H1 (cell line): Measurements from ENCODE around the gene CAVIN1. TPM values are rescaled to one million over a fixed set of nuclear protein-coding genes. Genes with fewer than 3 reads are reported as not detected.

Experiments used
- CTCF ChIA-PET: fragments of 300-600 bp; sonication (Branson Sonifier 250); formaldehyde crosslinking; loops from one replicate; lab custom pipeline; 2021; ENCODE audit not compliant: partially characterized antibody; lab: Charles Lee
- POLR2A ChIA-PET: fragments of 300-600 bp; sonication (Branson Sonifier 250); formaldehyde crosslinking; loops from one replicate; lab custom pipeline; 2021; ENCODE audit warnings: inconsistent platforms; ENCODE audit not compliant: partially characterized antibody; lab: Charles Lee
- DNase-seq, 2 experiments: peaks; one replicate each; pipeline versions ENCODE4 v3.0.0 to v3.0.0-alpha.2; 2010 to 2022; ENCODE audit warnings: low spot score in 2 of 2, low read depth in 1 of 2, mixed read lengths in 1 of 2
- FAIRE-seq: peaks from 2 replicates; lab custom pipeline; 2011; peaks lifted over from hg19 to GRCh38; lab: Jason Lieb, UNC
- H2AFZ ChIP-seq: 2 replicates; pipeline ENCODE4 v1.8.1; 2012; ENCODE audit warnings: low read length, inconsistent platforms
- H2AK5ac ChIP-seq: 2 replicates; pipeline ENCODE4 v1.6.1; 2013; ENCODE audit warnings: low read depth, low read length
- H2BK120ac ChIP-seq: replicated peaks from 2 replicates; pipeline ENCODE3; 2013; ENCODE audit warnings: low read depth, low read length, inconsistent platforms
- H2BK12ac ChIP-seq: 2 replicates; pipeline ENCODE4 v1.6.1; 2013; ENCODE audit warnings: low read depth, low read length
- H2BK15ac ChIP-seq: 2 replicates; pipeline ENCODE4 v1.6.1; 2013; ENCODE audit warnings: low read length
- H2BK20ac ChIP-seq: 2 replicates; pipeline ENCODE4 v1.6.1; 2013; ENCODE audit warnings: low read length
- H2BK5ac ChIP-seq: 2 replicates; pipeline ENCODE4 v1.6.1; 2013; ENCODE audit warnings: low read depth, low read length
- H3K14ac ChIP-seq: 2 replicates; pipeline ENCODE4 v1.6.1; 2013; ENCODE audit warnings: inconsistent platforms; ENCODE audit not compliant: insufficient read length
- H3K18ac ChIP-seq: 2 replicates; pipeline ENCODE4 v1.6.1; 2013; ENCODE audit warnings: low read length; ENCODE audit errors: extremely low read depth
- H3K23ac ChIP-seq: 2 replicates; pipeline ENCODE4 v1.6.1; 2013; ENCODE audit warnings: inconsistent platforms; ENCODE audit not compliant: insufficient read length
- H3K23me2 ChIP-seq: 2 replicates; pipeline ENCODE4 v1.6.1; 2013; ENCODE audit warnings: low read depth, low read length
- H3K27ac ChIP-seq: 2 replicates; pipeline ENCODE4 v1.6.1; 2011; ENCODE audit warnings: low read depth, low read length, inconsistent platforms
- H3K27me3 ChIP-seq, 4 experiments: replicated peaks in 1 of 4; 1 replicate in 1 of 4; 2 replicates in 3 of 4; pipeline versions ENCODE4 v1.6.1 to v1.8.1; 2011 to 2013; ENCODE audit warnings: low read length in 3 of 4, mild to moderate bottlenecking in 3 of 4, inconsistent platforms in 2 of 4, mixed read lengths in 2 of 4, moderate library complexity in 1 of 4; ENCODE audit not compliant: control insufficient read depth in 3 of 4, insufficient read depth in 3 of 4; ENCODE audit errors: extremely low read depth in 1 of 4
- H3K36me3 ChIP-seq, 4 experiments: 2 replicates each; pipeline versions ENCODE4 v1.6.1 to v1.8.1; 2011 to 2013; ENCODE audit warnings: mild to moderate bottlenecking in 4 of 4, low read length in 3 of 4, moderate library complexity in 2 of 4, control low read depth in 1 of 4, inconsistent platforms in 1 of 4; ENCODE audit not compliant: insufficient read depth in 4 of 4, control insufficient read depth in 2 of 4
- H3K4ac ChIP-seq: replicated peaks from 2 replicates; pipeline ENCODE3; 2013; ENCODE audit warnings: low read length, low read depth, mixed read lengths, inconsistent platforms; ENCODE audit not compliant: insufficient read length
- H3K4me1 ChIP-seq, 4 experiments: replicated peaks in 1 of 4; 1 replicate in 1 of 4; 2 replicates in 3 of 4; pipeline versions ENCODE4 v1.6.1 to v1.8.1; 2011 to 2013; ENCODE audit warnings: low read length in 3 of 4, inconsistent platforms in 2 of 4, mixed read lengths in 1 of 4; ENCODE audit not compliant: insufficient read depth in 4 of 4, control insufficient read depth in 3 of 4
- H3K4me2 ChIP-seq, 2 experiments: 2 replicates each; pipeline versions ENCODE4 v1.6.1 to v1.8.1; 2011 to 2013; ENCODE audit warnings: low read depth in 2 of 2, low read length in 2 of 2, control low read depth in 1 of 2, inconsistent platforms in 1 of 2, mild to moderate bottlenecking in 1 of 2; ENCODE audit not compliant: insufficient read depth in 1 of 2
- H3K4me3 ChIP-seq, 4 experiments: fragments of 200-600, 300-600 bp in 1 of 4; sonication (generic), shearing (Covaris generic), sonication (Bioruptor Twin) in 1 of 4; 2 replicates each; pipeline versions ENCODE4 v1.5.1 to v1.8.1; 2011 to 2016; ENCODE audit warnings: low read length in 4 of 4, low read depth in 3 of 4, control low read depth in 2 of 4, inconsistent platforms in 2 of 4, mild to moderate bottlenecking in 2 of 4, mixed read lengths in 1 of 4, moderate library complexity in 1 of 4; ENCODE audit not compliant: insufficient read depth in 2 of 4; ENCODE audit errors: extremely low read depth in 1 of 4
- H3K56ac ChIP-seq: replicated peaks from 2 replicates; pipeline ENCODE3; 2013; ENCODE audit warnings: low read depth, mild to moderate bottlenecking, mixed read lengths, low read length, inconsistent platforms; ENCODE audit not compliant: insufficient read length
- H3K79me1 ChIP-seq: 2 replicates; pipeline ENCODE4 v1.6.1; 2013; ENCODE audit warnings: low read depth, low read length, control low read depth
- H3K79me2 ChIP-seq, 2 experiments: 2 replicates each; pipeline versions ENCODE4 v1.6.1 to v1.8.1; 2012 to 2013; ENCODE audit warnings: low read length in 2 of 2, mild to moderate bottlenecking in 2 of 2, inconsistent platforms in 1 of 2; ENCODE audit not compliant: insufficient read depth in 2 of 2, control insufficient read depth in 1 of 2
- H3K9ac ChIP-seq, 4 experiments: replicated peaks in 1 of 4; 1 replicate in 1 of 4; 2 replicates in 3 of 4; pipeline versions ENCODE4 v1.6.1 to v1.8.1; 2011 to 2013; ENCODE audit warnings: low read depth in 3 of 4, low read length in 3 of 4, control low read depth in 2 of 4, mild to moderate bottlenecking in 2 of 4, moderate library complexity in 2 of 4, inconsistent platforms in 1 of 4; ENCODE audit errors: extremely low read depth in 1 of 4
- H3K9me3 ChIP-seq, 2 experiments: 2 replicates each; pipeline versions ENCODE4 v1.6.1 to v1.8.1; 2012 to 2013; ENCODE audit warnings: mild to moderate bottlenecking in 2 of 2, moderate library complexity in 2 of 2, control low read depth in 1 of 2, inconsistent platforms in 1 of 2, low read depth in 1 of 2, low read length in 1 of 2, mixed read lengths in 1 of 2; ENCODE audit not compliant: insufficient read depth in 2 of 2
- H4K20me1 ChIP-seq, 2 experiments: replicated peaks in 1 of 2; 2 replicates each; pipeline versions ENCODE3 to v1.8.1; 2011 to 2013; ENCODE audit warnings: inconsistent platforms in 2 of 2, low read length in 2 of 2, mild to moderate bottlenecking in 1 of 2; ENCODE audit not compliant: insufficient read depth in 2 of 2, control insufficient read depth in 1 of 2
- H4K5ac ChIP-seq: 2 replicates; pipeline ENCODE4 v1.6.1; 2013; ENCODE audit warnings: low read length, low read depth, mixed read lengths, inconsistent platforms; ENCODE audit not compliant: insufficient read length
- H4K8ac ChIP-seq: 2 replicates; pipeline ENCODE4 v1.8.0; 2013; ENCODE audit warnings: mild to moderate bottlenecking, moderate library complexity, low read length, inconsistent platforms; ENCODE audit not compliant: insufficient read depth; ENCODE audit errors: extremely low read depth
- H4K91ac ChIP-seq: replicated peaks from 2 replicates; pipeline ENCODE3; 2013; ENCODE audit warnings: low read length, mixed read lengths, inconsistent platforms; ENCODE audit not compliant: insufficient read length
- BCL11A ChIP-seq, 2 experiments: IDR thresholded peaks; one replicate each; pipeline ENCODE4 v1.6.1; 2011; ENCODE audit warnings: low read depth in 2 of 2, low read length in 2 of 2, mild to moderate bottlenecking in 2 of 2
- BRCA1 ChIP-seq: IDR thresholded peaks from 2 replicates; pipeline ENCODE4 v1.6.1; 2012; ENCODE audit warnings: low read depth, low read length, improper control_type of control experiment
- EP300 ChIP-seq, 2 experiments: IDR thresholded peaks; 1 replicate in 1 of 2; 2 replicates in 1 of 2; pipeline ENCODE4 v1.6.1; 2011 to 2012; ENCODE audit warnings: low read depth in 2 of 2, low read length in 2 of 2, mild to moderate bottlenecking in 2 of 2, borderline replicate concordance in 1 of 2, inconsistent platforms in 1 of 2, moderate library complexity in 1 of 2
- EZH2 ChIP-seq: fragments of 200-600 bp; sonication (generic); IDR thresholded peaks from 2 replicates; pipeline ENCODE4 v1.7.1; 2012; ENCODE audit warnings: low read depth, mild to moderate bottlenecking, moderate library complexity, low read length, inconsistent platforms; ENCODE audit not compliant: severe bottlenecking
- POLR2AphosphoS5 ChIP-seq: IDR thresholded peaks from 2 replicates; pipeline ENCODE4 v1.6.1; 2011; ENCODE audit warnings: low read depth, low read length
- RAD21 ChIP-seq, 2 experiments: IDR thresholded peaks in 1 of 2; conservative IDR thresholded peaks in 1 of 2; 2 replicates each; pipeline ENCODE4 v1.6.1; 2011; ENCODE audit warnings: low read depth in 2 of 2, low read length in 2 of 2, improper control_type of control experiment in 1 of 2, inconsistent platforms in 1 of 2, mild to moderate bottlenecking in 1 of 2, moderate library complexity in 1 of 2
- SIRT6 ChIP-seq: IDR thresholded peaks from one replicate; pipeline ENCODE4 v1.7.1; 2012; ENCODE audit warnings: low read length, inconsistent platforms
- SIX5 ChIP-seq: IDR thresholded peaks from 2 replicates; pipeline ENCODE4 v1.6.1; 2011; ENCODE audit warnings: mild to moderate bottlenecking, low read depth, low read length
- TCF12 ChIP-seq: IDR thresholded peaks from 2 replicates; pipeline ENCODE4 v1.6.1; 2011; ENCODE audit warnings: low read depth, mild to moderate bottlenecking, low read length
- YY1 ChIP-seq: IDR thresholded peaks from 2 replicates; pipeline ENCODE4 v1.6.1; 2011; ENCODE audit warnings: low read depth, mild to moderate bottlenecking, low read length
- WGBS, 2 experiments: shearing (Covaris generic) in 1 of 2; methylation state at CpG; one replicate each; pipeline versions ENCODE4 v1.1.6 to v1.1.7; 2013 to 2015; ENCODE audit warnings: low lambda C conversion rate in 2 of 2, mixed read lengths in 2 of 2, inconsistent platforms in 1 of 2, low coverage in 1 of 2, missing lambda C conversion rate in 1 of 2; ENCODE audit not compliant: insufficient replicate concordance in 2 of 2, insufficient coverage in 1 of 2, insufficient read length in 1 of 2; ENCODE audit errors: extremely low coverage in 1 of 2, missing lambda C conversion rate in 1 of 2; 5-methylcytosine and 5-hydroxymethylcytosine counted together
- polyA plus RNA-seq, 7 experiments: library from polyadenylated mRNA; depleted of rRNA in 3 of 7; stranded (reverse) in 5 of 7; unstranded in 2 of 7; fragments of >200 nt in 5 of 7; fragments of 200-250 nt in 2 of 7; gene quantifications; 1 replicate in 5 of 7; 2 replicates in 1 of 7; 4 replicates in 1 of 7; pipeline versions ENCODE4 v1.2.1 to v1.2.3, GENCODE V29; 2011 to 2013; ENCODE audit warnings: missing spikeins in 2 of 7, mixed read lengths in 2 of 7
- total RNA-seq: library from RNA; stranded (reverse); fragmentation: NEBNext Ultra II Directional; extraction: Animal tissue kit (Norgen Biotek cat#: 25700); gene quantifications from 2 replicates; pipeline ENCODE4 v1.2.1, GENCODE V29; 2021

Gene CAVIN1
- total and polyA plus RNA-seq, 2 of the 8 experiments (the other 6 are each of a cell fraction or from before 2014, with no cell fraction given): 16.2 to 41.6 TPM

- no peak overlapping the region for H2BK12ac ChIP-seq
- H3K23ac ChIP-seq: no peak overlapping the region
- H2BK20ac ChIP-seq: no peak overlapping the region
- H3K18ac ChIP-seq: no peak overlapping the region
- CTCF ChIA-PET: interaction anchor here (0.6 to 23.6 kb wide), 18 partner anchors 9 to 288 kb away, joined by 3 to 542 read pairs (median 6); partner anchors contain the start of genes CAVIN1 and STAT3
- POLR2A ChIA-PET: interaction anchor here (0.6 to 2.8 kb wide), 7 partner anchors 9 to 96 kb away, joined by 3 to 19 read pairs (median 3); partner anchors contain the start of gene CAVIN1
- no peaks in the 10 kb centered on the region for H3K9me3 ChIP-seq
- H4K8ac ChIP-seq: no peak overlapping the region
- DNase-seq: peak in 1 of 2 experiments; percentile 72
- WGBS, 2 experiments: 25% methylated on average over 2 of the region's 2 CpGs; no CpG with 5 or more reads in 1 of the 2 experiments
- no peak overlapping the region for H4K91ac ChIP-seq
- no peak overlapping the region for H3K9ac ChIP-seq
- H3K79me1 ChIP-seq: 0 out of 2 replicates have a peak, but pooled peaks cover 2% of the 10 kb centered on the region
- H3K4me1 ChIP-seq: peaks cover 8 to 16% (median 14%) of the 10 kb centered on the region in 4 experiments; a peak in 6 of 7 replicates
- no peak overlapping the region for H3K4ac ChIP-seq
- peak overlapping the region; percentile 29 to 32; a peak in 3 of 4 replicates for H3K4me2 ChIP-seq
- FAIRE-seq: peak; percentile 80
- peaks cover 0 to 8% (median 4%) of the 10 kb centered on the region in 4 experiments; a peak in 3 of 8 replicates for H3K36me3 ChIP-seq
- H3K79me2 ChIP-seq: no peaks in the 10 kb centered on the region; a peak in 1 of 4 replicates
- no peak overlapping the region for H3K14ac ChIP-seq
- H2BK15ac ChIP-seq: no peak overlapping the region; the same call in 1 of the 2 replicates
- no peak overlapping the region for H2BK5ac ChIP-seq
- H4K5ac ChIP-seq: no peak overlapping the region
- no peak overlapping the region for H2BK120ac ChIP-seq
- peaks cover 2 to 3% of the 10 kb centered on the region in 2 experiments for H4K20me1 ChIP-seq
- no peak overlapping the region for H3K56ac ChIP-seq
- H3K27ac ChIP-seq: no peak overlapping the region
- H3K4me3 ChIP-seq: 0 out of 8 replicates have a peak overlapping the region, but pooled peaks of 1 of the 4 experiments have one; percentile 10
- no peaks in the 10 kb centered on the region for H3K23me2 ChIP-seq
- no peaks in the 10 kb centered on the region for H3K27me3 ChIP-seq
- no peak overlapping the region for H2AFZ ChIP-seq
- H2AK5ac ChIP-seq: no peak overlapping the region
- TF ChIP-seq EP300 (IDR thresholded peaks at IDR 0.05; ENCODE audit: borderline replicate concordance in 1 of 2, low read depth in 2 of 2, low read length in 2 of 2) (no peak), POLR2AphosphoS5 (no peak), SIX5 (peak; percentile 97), TCF12 (0 out of 2 replicates have a peak, but pooled peaks have one; percentile 21), SIRT6 (no peak), RAD21 (IDR thresholded peaks at IDR 0.05 in 1 of 2, conservative IDR thresholded peaks at IDR 0.05 in 1 of 2; ENCODE audit: low read depth in 2 of 2, low read length in 2 of 2) (no peak), YY1 (peak; percentile 57; the same call in 1 of the 2 replicates), BCL11A (IDR thresholded peaks at IDR 0.05; ENCODE audit: low read depth in 2 of 2, low read length in 2 of 2) (no peak), EZH2 (no peak), BRCA1 (no peak)
Measured at GRCh38 chr17:42407289-42407836, 15.7 kb downstream of the CAVIN1 start.
